ENCODE measurements around the gene VCAN.

GRCh38 chr5:83428126-83428525, 43.4 kb upstream of the VCAN start:
- no peak for TF ChIP-seq CTCF (conservative IDR thresholded peaks at IDR 0.05 in 1 of 2, IDR thresholded peaks at IDR 0.05 in 1 of 2; ENCODE audit: extremely low read depth in 1 of 2, insufficient read depth in 1 of 2, low read depth in 1 of 2, low read length in 2 of 2)
- TF ChIP-seq EZH2 (IDR thresholded peaks at IDR 0.05; ENCODE audit: borderline replicate concordance, low read length): no peak
